HepG2 (cell line): ENCODE results near the gene INPP5E. TPM values are rescaled to one million over a fixed set of nuclear protein-coding genes. Genes with fewer than 3 reads are reported as not detected.

ENCODE experiments used
- ATAC-seq: fragments of 200-7000 bp; cut with Tn5 transposase; 3 replicates; pipeline ENCODE4 v1.9.1; 2020; ENCODE audit warnings: mild to moderate bottlenecking, moderate library complexity
- BruUV-seq: library from RNA; stranded (reverse); fragments of 400-500 nt; replicated peaks from 2 replicates; lab custom pipeline; 2021; lab: Mats Ljungman, UMichigan
- CTCF ChIA-PET: fragments of 300-600 bp; formaldehyde crosslinking; extraction: SDS; loops from one replicate; lab custom pipeline; 2021; ENCODE audit warnings: low total read pairs, inconsistent platforms, low intra/inter-chr PET ratio; lab: Yijun Ruan, JAX
- POLR2A ChIA-PET: fragments of 350-600 bp; sonication (Branson Sonifier 250); formaldehyde crosslinking; loops from one replicate; lab custom pipeline; 2020; ENCODE audit warnings: antibody characterized with exemption, inconsistent platforms; lab: Yijun Ruan, JAX
- DNase-seq: peaks from one replicate; pipeline ENCODE4 v3.0.0-alpha.2; 2015; ENCODE audit warnings: low spot score
- FAIRE-seq: peaks from 3 replicates; lab custom pipeline; 2011; peaks lifted over from hg19 to GRCh38; lab: Jason Lieb, UNC
- H2AFZ ChIP-seq: one replicate; pipeline ENCODE4 v1.6.1; 2011; ENCODE audit warnings: low read length, inconsistent platforms
- H3K27ac ChIP-seq: fragments of 300-600 bp; 3 replicates; pipeline ENCODE4 v1.8.0; 2011; ENCODE audit warnings: mixed run types, mild to moderate bottlenecking, mixed read lengths, low read length, inconsistent platforms; ENCODE audit not compliant: insufficient read depth; ENCODE audit errors: extremely low read length
- H3K27me3 ChIP-seq, 2 experiments: fragments of 200-600 bp in 1 of 2; 2 replicates in 1 of 2; 3 replicates in 1 of 2; pipeline versions ENCODE4 v1.6.0 to v1.8.0; 2011; ENCODE audit warnings: low read length in 2 of 2, mild to moderate bottlenecking in 2 of 2, moderate library complexity in 2 of 2, inconsistent platforms in 1 of 2; ENCODE audit not compliant: insufficient read depth in 2 of 2, control insufficient read depth in 1 of 2
- H3K36me3 ChIP-seq, 2 experiments: fragments of 200-600 bp in 1 of 2; replicated peaks in 1 of 2; 2 replicates in 1 of 2; 3 replicates in 1 of 2; pipeline versions ENCODE4 v1.5.1 to v1.8.0; 2011; ENCODE audit warnings: low read length in 2 of 2, inconsistent platforms in 1 of 2; ENCODE audit not compliant: insufficient read depth in 2 of 2, control insufficient read depth in 1 of 2
- H3K4me1 ChIP-seq: 2 replicates; pipeline ENCODE4 v1.5.1; 2012; ENCODE audit warnings: low read length, inconsistent platforms; ENCODE audit not compliant: insufficient read depth
- H3K4me2 ChIP-seq: 2 replicates; pipeline ENCODE4 v1.6.0; 2011; ENCODE audit warnings: low read depth, low read length, inconsistent platforms
- H3K4me3 ChIP-seq, 3 experiments: fragments of 200-600 bp in 1 of 3; sonication (generic), shearing (Covaris generic) in 1 of 3; replicated peaks in 1 of 3; 2 replicates each; pipeline ENCODE4 v1.5.1; 2011 to 2016; ENCODE audit warnings: low read length in 3 of 3, inconsistent platforms in 2 of 3, low read depth in 2 of 3, mild to moderate bottlenecking in 2 of 3, control low read depth in 1 of 3, mixed read lengths in 1 of 3; ENCODE audit not compliant: insufficient read depth in 1 of 3
- H3K79me2 ChIP-seq: one replicate; pipeline ENCODE4 v1.6.1; 2011; ENCODE audit warnings: low read length, inconsistent platforms; ENCODE audit not compliant: insufficient read depth
- H3K9ac ChIP-seq: 2 replicates; pipeline ENCODE4 v1.6.0; 2011; ENCODE audit warnings: mild to moderate bottlenecking, low read depth, low read length, inconsistent platforms; ENCODE audit not compliant: insufficient read depth
- H3K9me3 ChIP-seq: 2 replicates; pipeline ENCODE4 v1.5.1; 2012; ENCODE audit warnings: mild to moderate bottlenecking, low read length
- H4K20me1 ChIP-seq: 2 replicates; pipeline ENCODE4 v1.6.0; 2011; ENCODE audit warnings: inconsistent platforms, mild to moderate bottlenecking, low read length, moderate library complexity; ENCODE audit not compliant: insufficient read depth
- AGO2 ChIP-seq: fragments of 200-400 bp; formaldehyde crosslinking; optimal IDR thresholded peaks from 2 replicates; pipeline ENCODE3; 2017; ENCODE audit warnings: mild to moderate bottlenecking, low read depth, low read length, moderate library complexity
- HNRNPL ChIP-seq: fragments of 200-400 bp; formaldehyde crosslinking; IDR thresholded peaks from 2 replicates; pipeline ENCODE4 v1.6.1; 2017; ENCODE audit warnings: mild to moderate bottlenecking, low read depth, low read length
- JUND ChIP-seq: sonication (generic); formaldehyde crosslinking; IDR thresholded peaks from 2 replicates; pipeline ENCODE4 v1.8.0; 2022; ENCODE audit warnings: mild to moderate bottlenecking, missing genetic modification reagents
- POLR2A ChIP-seq, 2 experiments: IDR thresholded peaks; 2 replicates each; pipeline ENCODE4 v1.6.1; 2011; ENCODE audit warnings: low read depth in 2 of 2, low read length in 2 of 2, mild to moderate bottlenecking in 1 of 2, moderate library complexity in 1 of 2; ENCODE audit not compliant: insufficient read depth in 1 of 2
- WGBS: methylation state at CpG from one replicate; pipeline ENCODE4 v1.1.6; 2017; ENCODE audit warnings: low lambda C conversion rate; 5-methylcytosine and 5-hydroxymethylcytosine counted together
- in situ Hi-C: cut with HindIII; loops from 2 replicates; pipeline ENCODE4 v1.10.0; 2017; ENCODE audit warnings: low pct_unique_long_range_greater_than_20kb; ENCODE audit not compliant: extremely low pct_ligation_motif_present
- intact Hi-C: fragments of 100-400 bp; cut with micrococcal nuclease; formaldehyde crosslinking; loops from one replicate; pipeline ENCODE4 v1.10.0; 2022; ENCODE audit not compliant: unreplicated experiment
- polyA plus RNA-seq, 8 experiments: library from polyadenylated mRNA; depleted of rRNA in 3 of 8; stranded (reverse) in 7 of 8; unstranded in 1 of 8; fragments of >200 nt; fragmentation: Illumina TruSeq in 4 of 8; extraction: Trizol in 4 of 8; gene quantifications; 2 replicates each; pipeline versions ENCODE4 v1.2.1 to v1.2.3, GENCODE V29; 2011 to 2016; ENCODE audit warnings: low read depth in 4 of 8, missing spikeins in 1 of 8, mixed read lengths in 1 of 8; ENCODE audit not compliant: insufficient read depth in 1 of 8
- total RNA-seq, 5 experiments: library from RNA; depleted of rRNA; stranded (reverse); fragments of >200 nt; fragmentation: Illumina TruSeq; extraction: Trizol; gene quantifications; 2 replicates each; pipeline ENCODE4 v1.2.3, GENCODE V29; 2016; ENCODE audit warnings: low read depth in 1 of 5

Gene INPP5E
- total and polyA plus RNA-seq, 2 of the 13 experiments (the other 11 are each of a cell fraction or from before 2014, with no cell fraction given): 5.5 TPM

DNA sequence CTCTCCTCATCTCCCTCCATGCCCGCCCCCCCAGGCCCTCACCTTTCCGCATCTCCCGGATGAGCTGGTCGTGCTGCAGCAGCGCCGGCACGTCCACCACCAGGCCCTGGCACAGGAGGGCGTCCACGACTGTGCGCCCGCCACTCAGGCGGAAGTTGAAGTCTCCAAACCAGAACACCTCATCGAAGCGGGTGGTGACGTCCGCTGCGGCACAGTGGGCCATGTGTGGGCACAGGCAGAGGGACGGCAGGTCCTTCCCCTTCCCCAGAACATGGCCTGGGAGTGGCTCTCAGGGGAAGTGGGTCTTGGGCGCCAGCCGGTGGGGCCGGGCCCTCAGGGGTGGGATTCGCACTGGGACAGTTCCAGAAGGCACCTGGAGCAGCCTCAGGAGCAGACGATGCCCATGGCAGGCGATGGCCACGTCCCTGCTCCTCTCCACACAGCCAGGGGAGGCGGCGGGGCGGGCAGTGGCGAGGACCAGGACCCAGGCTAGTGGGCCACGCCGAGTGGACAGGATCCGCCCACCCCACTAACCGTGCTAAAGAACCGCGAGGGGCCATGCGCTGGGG is 7.8 kb downstream of the INPP5E start:
- ATAC-seq (no peak), FAIRE-seq (no peak), DNase-seq (no peak)
- Histone ChIP-seq H3K4me1 (peaks cover 6% of the 10 kb centered on the region; the same call in 1 of the 2 replicates), H3K36me3 (peaks cover 4 to 6% of the 10 kb centered on the region in 2 experiments; a peak in 2 of 5 replicates), H3K9me3 (no peaks in the 10 kb centered on the region), H3K79me2 (peaks cover 5% of the 10 kb centered on the region), H3K27me3 (no peaks in the 10 kb centered on the region), H3K9ac (no peak overlapping the region), H3K4me3 (no peak overlapping the region), H3K27ac (no peak overlapping the region), H2AFZ (no peak overlapping the region), H3K4me2 (no peak overlapping the region), H4K20me1 (peaks cover 5% of the 10 kb centered on the region; the same call in 1 of the 2 replicates)
- ChIA-PET POLR2A (no interaction called here), CTCF (no interaction called here)
- intact Hi-C loops: no loop called here
- peak; percentile 12 for TF ChIP-seq AGO2
- TF ChIP-seq JUND (CRISPR knock-in tag): no peak
- 94% methylated on average over 26 of the region's 36 CpGs for WGBS
- in situ Hi-C loops: no loop called here
- BruUV-seq: no TSS peak

DNA sequence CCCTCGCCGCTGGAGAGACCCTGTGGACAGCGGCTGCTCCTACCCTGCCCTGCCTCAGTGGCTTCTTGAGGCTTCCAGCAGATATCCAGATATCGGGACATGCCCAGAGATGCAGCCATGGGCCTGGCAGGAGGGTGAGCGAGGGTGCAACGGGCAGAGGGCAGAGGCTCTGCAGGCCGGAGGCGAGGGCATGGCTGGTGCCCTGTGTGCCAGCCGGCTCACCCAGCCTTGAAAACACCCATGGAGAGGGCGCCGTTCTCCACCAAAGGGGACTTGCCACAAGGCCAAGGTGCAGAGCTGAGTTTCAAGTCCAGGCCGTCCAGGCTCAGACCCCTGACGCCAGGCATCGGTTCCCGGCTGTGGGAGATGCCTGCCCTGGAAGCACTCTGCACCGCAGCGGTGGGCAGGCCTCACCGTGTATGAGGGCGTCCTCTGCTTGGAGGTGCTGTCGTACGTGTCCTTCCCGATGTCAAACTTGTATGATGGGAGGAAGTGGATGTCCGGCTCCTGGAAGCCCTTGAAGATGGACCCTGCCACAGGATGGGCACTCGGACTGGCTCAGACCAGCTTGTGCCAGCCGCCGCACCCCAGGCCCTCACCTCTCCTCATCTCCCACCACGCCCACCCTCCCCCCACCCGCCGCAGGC is 8.9 kb downstream of the INPP5E start:
- Histone ChIP-seq H4K20me1 (peaks cover under 1% of the 10 kb centered on the region; the same call in 1 of the 2 replicates), H3K27me3 (no peaks in the 10 kb centered on the region), H3K4me2 (no peak overlapping the region), H2AFZ (no peak overlapping the region), H3K27ac (no peak overlapping the region), H3K9ac (no peak overlapping the region), H3K4me1 (no peaks in the 10 kb centered on the region), H3K36me3 (peaks cover 4 to 6% of the 10 kb centered on the region in 2 experiments; a peak in 2 of 5 replicates), H3K9me3 (no peaks in the 10 kb centered on the region), H3K79me2 (peaks cover 2% of the 10 kb centered on the region), H3K4me3 (no peak overlapping the region)
- BruUV-seq: no TSS peak
- no peak for DNase-seq
- WGBS: 91% methylated on average over 15 of the region's 29 CpGs
- in situ Hi-C loops: no loop called here
- intact Hi-C loops: no loop called here
- FAIRE-seq: no peak
- ChIA-PET POLR2A (no interaction called here), CTCF (no interaction called here)
- TF ChIP-seq HNRNPL (0 out of 2 replicates have a peak, but pooled peaks have one; percentile 39), POLR2A (IDR thresholded peaks at IDR 0.05; ENCODE audit: insufficient read depth in 1 of 2, low read depth in 2 of 2, low read length in 2 of 2) (no peak), AGO2 (peak; percentile 36)
- no peak for ATAC-seq
